H1 (cell line): ENCODE results near the gene SAMD4A. TPM values are rescaled to one million over a fixed set of nuclear protein-coding genes. Genes with fewer than 3 reads are reported as not detected.

ENCODE experiments used
- CHD2 ChIP-seq: IDR thresholded peaks from 2 replicates; pipeline ENCODE4 v1.6.1; 2012; ENCODE audit warnings: low read length, improper control_type of control experiment
- SP4 ChIP-seq: IDR thresholded peaks from 2 replicates; pipeline ENCODE4 v1.6.1; 2012; ENCODE audit warnings: low read length, inconsistent platforms
- SUZ12 ChIP-seq: fragments of 200-600 bp; sonication (generic); IDR thresholded peaks from 2 replicates; pipeline ENCODE4 v1.6.1; 2012; ENCODE audit warnings: mild to moderate bottlenecking, inconsistent platforms, low read length, moderate library complexity, mixed read lengths
- TAF7 ChIP-seq: optimal IDR thresholded peaks from 2 replicates; pipeline ENCODE3; 2011; ENCODE audit warnings: low read depth, mild to moderate bottlenecking, inconsistent platforms, low read length, moderate library complexity, borderline replicate concordance
- polyA plus RNA-seq, 7 experiments: library from polyadenylated mRNA; depleted of rRNA in 3 of 7; stranded (reverse) in 5 of 7; unstranded in 2 of 7; fragments of >200 nt in 5 of 7; fragments of 200-250 nt in 2 of 7; gene quantifications; 1 replicate in 5 of 7; 2 replicates in 1 of 7; 4 replicates in 1 of 7; pipeline versions ENCODE4 v1.2.1 to v1.2.3, GENCODE V29; 2011 to 2013; ENCODE audit warnings: missing spikeins in 2 of 7, mixed read lengths in 2 of 7
- total RNA-seq: library from RNA; stranded (reverse); fragmentation: NEBNext Ultra II Directional; extraction: Animal tissue kit (Norgen Biotek cat#: 25700); gene quantifications from 2 replicates; pipeline ENCODE4 v1.2.1, GENCODE V29; 2021
- TF ChIP-seq, protein P1 (sequence below): fragments of 300-600 bp; sonication (generic); IDR thresholded peaks from 2 replicates; pipeline ENCODE4 v1.7.1; 2012; ENCODE audit warnings: low read length, moderate library complexity, mild to moderate bottlenecking, inconsistent platforms; ENCODE audit not compliant: insufficient replicate concordance

SAMD4A gene
- total and polyA plus RNA-seq, 2 of the 8 experiments (the other 6 are each of a cell fraction or from before 2014, with no cell fraction given), result 2.4 to 12.3 TPM

DNA sequence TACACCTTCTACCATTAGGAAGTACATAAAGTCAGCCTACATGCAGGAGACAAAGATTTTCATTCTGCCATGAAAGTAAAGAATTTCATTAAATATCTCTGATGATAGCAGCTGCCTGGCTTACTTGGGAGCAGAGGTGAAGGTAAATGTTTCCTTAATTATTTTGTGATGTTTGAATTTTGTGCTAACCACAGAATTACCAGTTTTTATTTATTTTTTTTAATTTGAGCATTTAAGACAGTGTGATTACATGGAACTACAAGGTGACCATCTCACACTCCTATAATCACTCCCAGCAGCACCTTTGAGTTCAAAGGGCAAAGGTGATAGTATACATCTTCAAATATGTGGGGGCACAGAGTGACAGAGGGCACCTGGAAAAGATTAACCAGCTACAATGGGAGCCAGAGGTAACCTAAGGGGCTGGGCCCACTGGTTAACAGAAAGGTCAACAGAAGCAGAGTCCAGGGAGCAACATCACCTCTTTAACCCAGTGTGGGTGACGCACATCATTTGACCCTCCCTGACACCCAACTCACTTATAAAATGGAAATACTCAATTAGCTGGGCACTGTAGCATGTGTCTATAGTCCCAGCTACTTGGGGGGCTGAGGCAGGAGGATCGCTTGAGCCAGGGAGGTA, 270.7 kb downstream of the SAMD4A start (continued):
- TF ChIP-seq, protein P1, sequence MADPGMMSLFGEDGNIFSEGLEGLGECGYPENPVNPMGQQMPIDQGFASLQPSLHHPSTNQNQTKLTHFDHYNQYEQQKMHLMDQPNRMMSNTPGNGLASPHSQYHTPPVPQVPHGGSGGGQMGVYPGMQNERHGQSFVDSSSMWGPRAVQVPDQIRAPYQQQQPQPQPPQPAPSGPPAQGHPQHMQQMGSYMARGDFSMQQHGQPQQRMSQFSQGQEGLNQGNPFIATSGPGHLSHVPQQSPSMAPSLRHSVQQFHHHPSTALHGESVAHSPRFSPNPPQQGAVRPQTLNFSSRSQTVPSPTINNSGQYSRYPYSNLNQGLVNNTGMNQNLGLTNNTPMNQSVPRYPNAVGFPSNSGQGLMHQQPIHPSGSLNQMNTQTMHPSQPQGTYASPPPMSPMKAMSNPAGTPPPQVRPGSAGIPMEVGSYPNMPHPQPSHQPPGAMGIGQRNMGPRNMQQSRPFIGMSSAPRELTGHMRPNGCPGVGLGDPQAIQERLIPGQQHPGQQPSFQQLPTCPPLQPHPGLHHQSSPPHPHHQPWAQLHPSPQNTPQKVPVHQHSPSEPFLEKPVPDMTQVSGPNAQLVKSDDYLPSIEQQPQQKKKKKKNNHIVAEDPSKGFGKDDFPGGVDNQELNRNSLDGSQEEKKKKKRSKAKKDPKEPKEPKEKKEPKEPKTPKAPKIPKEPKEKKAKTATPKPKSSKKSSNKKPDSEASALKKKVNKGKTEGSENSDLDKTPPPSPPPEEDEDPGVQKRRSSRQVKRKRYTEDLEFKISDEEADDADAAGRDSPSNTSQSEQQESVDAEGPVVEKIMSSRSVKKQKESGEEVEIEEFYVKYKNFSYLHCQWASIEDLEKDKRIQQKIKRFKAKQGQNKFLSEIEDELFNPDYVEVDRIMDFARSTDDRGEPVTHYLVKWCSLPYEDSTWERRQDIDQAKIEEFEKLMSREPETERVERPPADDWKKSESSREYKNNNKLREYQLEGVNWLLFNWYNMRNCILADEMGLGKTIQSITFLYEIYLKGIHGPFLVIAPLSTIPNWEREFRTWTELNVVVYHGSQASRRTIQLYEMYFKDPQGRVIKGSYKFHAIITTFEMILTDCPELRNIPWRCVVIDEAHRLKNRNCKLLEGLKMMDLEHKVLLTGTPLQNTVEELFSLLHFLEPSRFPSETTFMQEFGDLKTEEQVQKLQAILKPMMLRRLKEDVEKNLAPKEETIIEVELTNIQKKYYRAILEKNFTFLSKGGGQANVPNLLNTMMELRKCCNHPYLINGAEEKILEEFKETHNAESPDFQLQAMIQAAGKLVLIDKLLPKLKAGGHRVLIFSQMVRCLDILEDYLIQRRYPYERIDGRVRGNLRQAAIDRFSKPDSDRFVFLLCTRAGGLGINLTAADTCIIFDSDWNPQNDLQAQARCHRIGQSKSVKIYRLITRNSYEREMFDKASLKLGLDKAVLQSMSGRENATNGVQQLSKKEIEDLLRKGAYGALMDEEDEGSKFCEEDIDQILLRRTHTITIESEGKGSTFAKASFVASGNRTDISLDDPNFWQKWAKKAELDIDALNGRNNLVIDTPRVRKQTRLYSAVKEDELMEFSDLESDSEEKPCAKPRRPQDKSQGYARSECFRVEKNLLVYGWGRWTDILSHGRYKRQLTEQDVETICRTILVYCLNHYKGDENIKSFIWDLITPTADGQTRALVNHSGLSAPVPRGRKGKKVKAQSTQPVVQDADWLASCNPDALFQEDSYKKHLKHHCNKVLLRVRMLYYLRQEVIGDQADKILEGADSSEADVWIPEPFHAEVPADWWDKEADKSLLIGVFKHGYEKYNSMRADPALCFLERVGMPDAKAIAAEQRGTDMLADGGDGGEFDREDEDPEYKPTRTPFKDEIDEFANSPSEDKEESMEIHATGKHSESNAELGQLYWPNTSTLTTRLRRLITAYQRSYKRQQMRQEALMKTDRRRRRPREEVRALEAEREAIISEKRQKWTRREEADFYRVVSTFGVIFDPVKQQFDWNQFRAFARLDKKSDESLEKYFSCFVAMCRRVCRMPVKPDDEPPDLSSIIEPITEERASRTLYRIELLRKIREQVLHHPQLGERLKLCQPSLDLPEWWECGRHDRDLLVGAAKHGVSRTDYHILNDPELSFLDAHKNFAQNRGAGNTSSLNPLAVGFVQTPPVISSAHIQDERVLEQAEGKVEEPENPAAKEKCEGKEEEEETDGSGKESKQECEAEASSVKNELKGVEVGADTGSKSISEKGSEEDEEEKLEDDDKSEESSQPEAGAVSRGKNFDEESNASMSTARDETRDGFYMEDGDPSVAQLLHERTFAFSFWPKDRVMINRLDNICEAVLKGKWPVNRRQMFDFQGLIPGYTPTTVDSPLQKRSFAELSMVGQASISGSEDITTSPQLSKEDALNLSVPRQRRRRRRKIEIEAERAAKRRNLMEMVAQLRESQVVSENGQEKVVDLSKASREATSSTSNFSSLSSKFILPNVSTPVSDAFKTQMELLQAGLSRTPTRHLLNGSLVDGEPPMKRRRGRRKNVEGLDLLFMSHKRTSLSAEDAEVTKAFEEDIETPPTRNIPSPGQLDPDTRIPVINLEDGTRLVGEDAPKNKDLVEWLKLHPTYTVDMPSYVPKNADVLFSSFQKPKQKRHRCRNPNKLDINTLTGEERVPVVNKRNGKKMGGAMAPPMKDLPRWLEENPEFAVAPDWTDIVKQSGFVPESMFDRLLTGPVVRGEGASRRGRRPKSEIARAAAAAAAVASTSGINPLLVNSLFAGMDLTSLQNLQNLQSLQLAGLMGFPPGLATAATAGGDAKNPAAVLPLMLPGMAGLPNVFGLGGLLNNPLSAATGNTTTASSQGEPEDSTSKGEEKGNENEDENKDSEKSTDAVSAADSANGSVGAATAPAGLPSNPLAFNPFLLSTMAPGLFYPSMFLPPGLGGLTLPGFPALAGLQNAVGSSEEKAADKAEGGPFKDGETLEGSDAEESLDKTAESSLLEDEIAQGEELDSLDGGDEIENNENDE, result no peak
- no peak for TF ChIP-seq CHD2
- no peak for TF ChIP-seq TAF7
- no peak for TF ChIP-seq SP4
- TF ChIP-seq SUZ12, result no peak
